ENCODE results near the gene SETD3. TPM values are rescaled to one million over a fixed set of nuclear protein-coding genes. Genes with fewer than 3 reads are reported as not detected.

Gene SETD3
- total and polyA plus RNA-seq, 10 of the 15 experiments (the other 5 are each of a cell fraction or from before 2014, with no cell fraction given), result 11.3 to 44.2 (median 36.5) TPM

- TF ChIP-seq NRF1 (conservative IDR thresholded peaks at IDR 0.05; ENCODE audit: low read depth, low read length) (no peak), GATAD2B (conservative IDR thresholded peaks at IDR 0.05; ENCODE audit: low read depth) (no peak), ZNF384 (IDR thresholded peaks at IDR 0.05; ENCODE audit: borderline replicate concordance, low read depth, low read length) (no peak), SUPT20H (IDR thresholded peaks at IDR 0.05; ENCODE audit: borderline replicate concordance, control insufficient read depth, low read depth, low read length) (no peak), RELB (IDR thresholded peaks at IDR 0.05; ENCODE audit: low read depth) (peak; percentile 99), SMAD5 (IDR thresholded peaks at IDR 0.05; ENCODE audit: low read depth) (peak; percentile 47; the same call in 1 of the 2 replicates), SKIL (IDR thresholded peaks at IDR 0.05; ENCODE audit: low read depth, poor library complexity, severe bottlenecking) (peak; percentile 48), USF2 (IDR thresholded peaks at IDR 0.05; ENCODE audit: borderline replicate concordance, low read depth, low read length) (no peak), DPF2 (IDR thresholded peaks at IDR 0.05) (no peak), BRCA1 (IDR thresholded peaks at IDR 0.05; ENCODE audit: low read depth, low read length) (peak; percentile 31; the same call in 1 of the 2 replicates), ZBED1 (IDR thresholded peaks at IDR 0.05; ENCODE audit: borderline replicate concordance) (0 out of 2 replicates have a peak, but pooled peaks have one; percentile 33)
Measured at GRCh38 chr14:99480917-99481744, 472 bp upstream of the SETD3 start, which contains the start of gene CCNK (continued).

Measured in GM12878 (cell line).